Measurements from ENCODE around the gene HBS1L. TPM values are rescaled to one million over a fixed set of nuclear protein-coding genes. Genes with fewer than 3 reads are reported as not detected.
A peak's percentile ranks its signal among the peaks of the same experiment; 100 is the strongest.

Gene HBS1L
- total and polyA plus RNA-seq, 9 of the 15 experiments (the other 6 are each of a cell fraction or from before 2014, with no cell fraction given): 101 to 199 (median 145) TPM

DNA sequence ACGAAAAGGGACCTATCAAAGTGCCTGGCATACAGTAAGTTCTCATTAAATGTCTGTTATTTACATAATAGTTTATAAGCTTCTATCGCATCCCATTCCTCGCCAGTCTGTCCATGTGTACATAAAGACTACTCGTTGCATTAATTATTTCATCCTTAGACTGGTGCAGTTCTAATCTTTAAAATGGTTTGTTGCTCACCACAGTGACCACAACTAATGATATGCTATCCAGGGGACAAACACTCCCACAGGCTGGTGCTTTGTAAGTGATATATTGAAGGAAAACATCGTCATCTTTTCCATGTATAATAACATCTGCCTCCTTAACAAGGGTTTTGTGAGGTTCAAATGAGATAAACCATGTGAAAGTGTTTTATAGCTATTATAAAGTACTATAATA is 39.0 kb upstream of the HBS1L start (continued):
- TF ChIP-seq, protein P1, sequence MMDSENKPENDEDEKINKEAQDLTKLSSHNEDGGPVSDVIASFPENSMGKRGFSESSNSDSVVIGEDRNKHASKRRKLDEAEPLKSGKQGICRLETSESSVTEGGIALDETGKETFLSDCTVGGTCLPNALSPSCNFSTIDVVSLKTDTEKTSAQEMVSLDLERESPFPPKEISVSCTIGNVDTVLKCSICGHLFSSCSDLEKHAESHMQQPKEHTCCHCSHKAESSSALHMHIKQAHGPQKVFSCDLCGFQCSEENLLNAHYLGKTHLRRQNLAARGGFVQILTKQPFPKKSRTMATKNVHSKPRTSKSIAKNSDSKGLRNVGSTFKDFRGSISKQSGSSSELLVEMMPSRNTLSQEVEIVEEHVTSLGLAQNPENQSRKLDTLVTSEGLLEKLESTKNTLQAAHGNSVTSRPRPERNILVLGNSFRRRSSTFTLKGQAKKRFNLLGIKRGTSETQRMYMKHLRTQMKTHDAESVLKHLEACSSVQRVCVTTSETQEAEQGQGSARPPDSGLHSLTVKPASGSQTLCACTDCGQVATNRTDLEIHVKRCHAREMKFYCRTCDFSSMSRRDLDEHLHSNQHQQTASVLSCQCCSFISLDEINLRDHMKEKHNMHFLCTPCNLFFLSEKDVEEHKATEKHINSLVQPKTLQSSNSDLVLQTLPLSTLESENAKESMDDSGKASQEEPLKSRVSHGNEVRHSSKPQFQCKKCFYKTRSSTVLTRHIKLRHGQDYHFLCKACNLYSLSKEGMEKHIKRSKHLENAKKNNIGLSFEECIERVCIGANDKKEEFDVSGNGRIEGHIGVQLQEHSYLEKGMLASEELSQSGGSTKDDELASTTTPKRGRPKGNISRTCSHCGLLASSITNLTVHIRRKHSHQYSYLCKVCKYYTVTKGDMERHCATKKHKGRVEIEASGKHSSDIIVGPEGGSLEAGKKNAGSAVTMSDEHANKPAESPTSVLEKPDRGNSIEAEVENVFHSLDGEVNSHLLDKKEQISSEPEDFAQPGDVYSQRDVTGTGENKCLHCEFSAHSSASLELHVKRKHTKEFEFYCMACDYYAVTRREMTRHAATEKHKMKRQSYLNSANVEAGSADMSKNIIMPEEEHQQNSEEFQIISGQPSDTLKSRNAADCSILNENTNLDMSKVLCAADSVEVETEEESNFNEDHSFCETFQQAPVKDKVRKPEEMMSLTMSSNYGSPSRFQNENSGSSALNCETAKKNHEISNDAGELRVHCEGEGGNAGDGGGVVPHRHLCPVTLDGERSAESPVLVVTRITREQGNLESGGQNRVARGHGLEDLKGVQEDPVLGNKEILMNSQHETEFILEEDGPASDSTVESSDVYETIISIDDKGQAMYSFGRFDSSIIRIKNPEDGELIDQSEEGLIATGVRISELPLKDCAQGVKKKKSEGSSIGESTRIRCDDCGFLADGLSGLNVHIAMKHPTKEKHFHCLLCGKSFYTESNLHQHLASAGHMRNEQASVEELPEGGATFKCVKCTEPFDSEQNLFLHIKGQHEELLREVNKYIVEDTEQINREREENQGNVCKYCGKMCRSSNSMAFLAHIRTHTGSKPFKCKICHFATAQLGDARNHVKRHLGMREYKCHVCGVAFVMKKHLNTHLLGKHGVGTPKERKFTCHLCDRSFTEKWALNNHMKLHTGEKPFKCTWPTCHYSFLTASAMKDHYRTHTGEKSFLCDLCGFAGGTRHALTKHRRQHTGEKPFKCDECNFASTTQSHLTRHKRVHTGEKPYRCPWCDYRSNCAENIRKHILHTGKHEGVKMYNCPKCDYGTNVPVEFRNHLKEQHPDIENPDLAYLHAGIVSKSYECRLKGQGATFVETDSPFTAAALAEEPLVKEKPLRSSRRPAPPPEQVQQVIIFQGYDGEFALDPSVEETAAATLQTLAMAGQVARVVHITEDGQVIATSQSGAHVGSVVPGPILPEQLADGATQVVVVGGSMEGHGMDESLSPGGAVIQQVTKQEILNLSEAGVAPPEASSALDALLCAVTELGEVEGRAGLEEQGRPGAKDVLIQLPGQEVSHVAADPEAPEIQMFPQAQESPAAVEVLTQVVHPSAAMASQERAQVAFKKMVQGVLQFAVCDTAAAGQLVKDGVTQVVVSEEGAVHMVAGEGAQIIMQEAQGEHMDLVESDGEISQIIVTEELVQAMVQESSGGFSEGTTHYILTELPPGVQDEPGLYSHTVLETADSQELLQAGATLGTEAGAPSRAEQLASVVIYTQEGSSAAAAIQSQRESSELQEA (IDR thresholded peaks at IDR 0.05; ENCODE audit: low read depth): no peak
- TF ChIP-seq NCOR1 (IDR thresholded peaks at IDR 0.05) (peak; percentile 39), FUS (optimal IDR thresholded peaks at IDR 0.05; ENCODE audit: low read depth, low read length) (no peak), CCAR2 (IDR thresholded peaks at IDR 0.05; ENCODE audit: low read depth, low read length) (no peak), ZBTB9 (CRISPR knock-in tag; IDR thresholded peaks at IDR 0.05) (no peak), BCOR (IDR thresholded peaks at IDR 0.05) (no peak), ATF6 (CRISPR knock-in tag; IDR thresholded peaks at IDR 0.05) (no peak), MAFG (tag; conservative IDR thresholded peaks at IDR 0.05) (no peak), ZBTB5 (IDR thresholded peaks at IDR 0.05) (no peak), SMAD2 (IDR thresholded peaks at IDR 0.05; ENCODE audit: low read depth, low read length) (no peak), KLF10 (CRISPR knock-in tag; IDR thresholded peaks at IDR 0.05) (no peak)
- TF ChIP-seq, protein P2, sequence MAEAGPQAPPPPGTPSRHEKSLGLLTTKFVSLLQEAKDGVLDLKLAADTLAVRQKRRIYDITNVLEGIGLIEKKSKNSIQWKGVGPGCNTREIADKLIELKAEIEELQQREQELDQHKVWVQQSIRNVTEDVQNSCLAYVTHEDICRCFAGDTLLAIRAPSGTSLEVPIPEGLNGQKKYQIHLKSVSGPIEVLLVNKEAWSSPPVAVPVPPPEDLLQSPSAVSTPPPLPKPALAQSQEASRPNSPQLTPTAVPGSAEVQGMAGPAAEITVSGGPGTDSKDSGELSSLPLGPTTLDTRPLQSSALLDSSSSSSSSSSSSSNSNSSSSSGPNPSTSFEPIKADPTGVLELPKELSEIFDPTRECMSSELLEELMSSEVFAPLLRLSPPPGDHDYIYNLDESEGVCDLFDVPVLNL (CRISPR knock-in tag; IDR thresholded peaks at IDR 0.05; ENCODE audit: low read depth): no peak
- TF ChIP-seq, protein P3, sequence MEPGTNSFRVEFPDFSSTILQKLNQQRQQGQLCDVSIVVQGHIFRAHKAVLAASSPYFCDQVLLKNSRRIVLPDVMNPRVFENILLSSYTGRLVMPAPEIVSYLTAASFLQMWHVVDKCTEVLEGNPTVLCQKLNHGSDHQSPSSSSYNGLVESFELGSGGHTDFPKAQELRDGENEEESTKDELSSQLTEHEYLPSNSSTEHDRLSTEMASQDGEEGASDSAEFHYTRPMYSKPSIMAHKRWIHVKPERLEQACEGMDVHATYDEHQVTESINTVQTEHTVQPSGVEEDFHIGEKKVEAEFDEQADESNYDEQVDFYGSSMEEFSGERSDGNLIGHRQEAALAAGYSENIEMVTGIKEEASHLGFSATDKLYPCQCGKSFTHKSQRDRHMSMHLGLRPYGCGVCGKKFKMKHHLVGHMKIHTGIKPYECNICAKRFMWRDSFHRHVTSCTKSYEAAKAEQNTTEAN (CRISPR knock-in tag; IDR thresholded peaks at IDR 0.05): no peak
